HEK293 (cell line): Measurements from ENCODE around the gene SLC35C1.

Experiments used
- EGR2 ChIP-seq: fragments of 450-650 bp; formaldehyde crosslinking; IDR thresholded peaks from 2 replicates; pipeline ENCODE4 v1.5.1; 2016; ENCODE audit warnings: low read depth, missing biosample characterization, missing genetic modification characterization
- KLF10 ChIP-seq: fragments of 450-650 bp; IDR thresholded peaks from 2 replicates; pipeline ENCODE4 v1.5.1; 2018; ENCODE audit warnings: missing biosample characterization, mild to moderate bottlenecking, missing genetic modification characterization
- OVOL3 ChIP-seq: fragments of 450-650 bp; formaldehyde crosslinking; IDR thresholded peaks from 2 replicates; pipeline ENCODE4 v1.5.1; 2016; ENCODE audit warnings: missing biosample characterization, missing genetic modification characterization
- PRDM10 ChIP-seq: fragments of 450-650 bp; formaldehyde crosslinking; IDR thresholded peaks from 2 replicates; pipeline ENCODE4 v1.5.1; 2016; ENCODE audit warnings: missing biosample characterization, missing genetic modification characterization
- RBAK ChIP-seq: fragments of 450-650 bp; formaldehyde crosslinking; IDR thresholded peaks from 2 replicates; pipeline ENCODE4 v1.5.1; 2016; ENCODE audit warnings: missing biosample characterization, missing genetic modification characterization
- SP2 ChIP-seq: fragments of 450-650 bp; formaldehyde crosslinking; IDR thresholded peaks from 2 replicates; pipeline ENCODE4 v1.5.1; 2016; ENCODE audit warnings: missing biosample characterization, missing genetic modification characterization
- SP3 ChIP-seq: fragments of 450-650 bp; formaldehyde crosslinking; IDR thresholded peaks from 2 replicates; pipeline ENCODE4 v1.5.1; 2016; ENCODE audit warnings: missing biosample characterization, missing genetic modification characterization
- TRIM28 ChIP-seq: IDR thresholded peaks from 2 replicates; pipeline ENCODE4 v1.6.1; 2011; ENCODE audit warnings: low read length, control low read depth, borderline replicate concordance
- YY1 ChIP-seq: fragments of 450-650 bp; formaldehyde crosslinking; IDR thresholded peaks from 2 replicates; pipeline ENCODE4 v1.5.1; 2018; ENCODE audit warnings: missing biosample characterization, missing genetic modification characterization
- ZBTB48 ChIP-seq: fragments of 450-650 bp; formaldehyde crosslinking; IDR thresholded peaks from 2 replicates; pipeline ENCODE4 v1.5.1; 2016; ENCODE audit warnings: missing biosample characterization, missing genetic modification characterization
- ZFHX2 ChIP-seq: fragments of 450-650 bp; formaldehyde crosslinking; conservative IDR thresholded peaks from 2 replicates; pipeline ENCODE4 v1.5.1; 2016; ENCODE audit warnings: missing biosample characterization, missing genetic modification characterization
- ZNF112 ChIP-seq: fragments of 450-650 bp; formaldehyde crosslinking; IDR thresholded peaks from 2 replicates; pipeline ENCODE4 v1.5.0; 2017; ENCODE audit warnings: missing biosample characterization, missing genetic modification characterization
- ZNF223 ChIP-seq: fragments of 450-650 bp; formaldehyde crosslinking; IDR thresholded peaks from 2 replicates; pipeline ENCODE4 v1.5.1; 2016; ENCODE audit warnings: missing biosample characterization, missing genetic modification characterization
- ZNF292 ChIP-seq: fragments of 450-650 bp; formaldehyde crosslinking; IDR thresholded peaks from 2 replicates; pipeline ENCODE4 v1.5.1; 2016; ENCODE audit warnings: low read depth, missing biosample characterization, missing genetic modification characterization, borderline replicate concordance
- ZNF311 ChIP-seq: fragments of 450-650 bp; formaldehyde crosslinking; IDR thresholded peaks from 2 replicates; pipeline ENCODE4 v1.5.1; 2017; ENCODE audit warnings: missing biosample characterization, missing genetic modification characterization, borderline replicate concordance
- ZNF350 ChIP-seq: fragments of 450-650 bp; formaldehyde crosslinking; IDR thresholded peaks from 2 replicates; pipeline ENCODE4 v1.5.0; 2017; ENCODE audit warnings: missing biosample characterization, mild to moderate bottlenecking, missing genetic modification characterization
- ZNF394 ChIP-seq: fragments of 450-650 bp; formaldehyde crosslinking; IDR thresholded peaks from 2 replicates; pipeline ENCODE4 v1.5.1; 2016; ENCODE audit warnings: missing biosample characterization, missing genetic modification characterization, mild to moderate bottlenecking, moderate library complexity, borderline replicate concordance
- ZNF404 ChIP-seq: fragments of 450-650 bp; formaldehyde crosslinking; IDR thresholded peaks from 2 replicates; pipeline ENCODE4 v1.5.1; 2017; ENCODE audit warnings: missing biosample characterization, missing genetic modification characterization
- ZNF529 ChIP-seq: fragments of 450-650 bp; formaldehyde crosslinking; IDR thresholded peaks from 2 replicates; pipeline ENCODE4 v1.5.1; 2017; ENCODE audit warnings: missing genetic modification characterization, missing biosample characterization; ENCODE audit not compliant: insufficient replicate concordance
- ZNF596 ChIP-seq: fragments of 450-650 bp; IDR thresholded peaks from 2 replicates; pipeline ENCODE4 v1.5.0; 2018; ENCODE audit warnings: missing biosample characterization, mild to moderate bottlenecking, missing genetic modification characterization, moderate library complexity
- ZNF621 ChIP-seq: fragments of 450-650 bp; formaldehyde crosslinking; IDR thresholded peaks from 2 replicates; pipeline ENCODE4 v1.5.1; 2017; ENCODE audit warnings: missing biosample characterization, missing genetic modification characterization
- ZNF626 ChIP-seq: fragments of 450-650 bp; sonication (Bioruptor Pico); formaldehyde crosslinking; IDR thresholded peaks from 2 replicates; pipeline ENCODE4 v1.5.1; 2018; ENCODE audit warnings: missing biosample characterization, missing genetic modification characterization, inconsistent platforms
- ZNF76 ChIP-seq: fragments of 450-650 bp; formaldehyde crosslinking; IDR thresholded peaks from 2 replicates; pipeline ENCODE4; 2016; ENCODE audit warnings: low read depth, missing biosample characterization, missing genetic modification characterization, borderline replicate concordance
- ZNF776 ChIP-seq: fragments of 450-650 bp; formaldehyde crosslinking; IDR thresholded peaks from 2 replicates; pipeline ENCODE4 v1.5.0; 2017; ENCODE audit warnings: missing biosample characterization, missing genetic modification characterization, borderline replicate concordance
- TF ChIP-seq, protein P1 (sequence below): fragments of 450-650 bp; formaldehyde crosslinking; IDR thresholded peaks from 2 replicates; pipeline ENCODE4 v1.5.1; 2016; ENCODE audit warnings: missing biosample characterization, missing genetic modification characterization
- TF ChIP-seq, protein P2 (sequence below): fragments of 450-650 bp; formaldehyde crosslinking; IDR thresholded peaks from 2 replicates; pipeline ENCODE4 v1.5.1; 2017; ENCODE audit warnings: missing biosample characterization, missing genetic modification characterization
- TF ChIP-seq, protein P3 (sequence below): fragments of 450-650 bp; formaldehyde crosslinking; optimal IDR thresholded peaks from 2 replicates; pipeline ENCODE3; 2016; ENCODE audit warnings: missing biosample characterization, mild to moderate bottlenecking, missing genetic modification characterization
- TF ChIP-seq, protein P4 (sequence below): fragments of 450-650 bp; formaldehyde crosslinking; IDR thresholded peaks from 2 replicates; pipeline ENCODE4 v1.5.1; 2016; ENCODE audit warnings: missing biosample characterization, missing genetic modification characterization
- TF ChIP-seq, protein P5 (sequence below): fragments of 450-650 bp; formaldehyde crosslinking; IDR thresholded peaks from 2 replicates; pipeline ENCODE4 v1.5.1; 2016; ENCODE audit warnings: missing biosample characterization, missing genetic modification characterization

Gene SLC35C1

DNA sequence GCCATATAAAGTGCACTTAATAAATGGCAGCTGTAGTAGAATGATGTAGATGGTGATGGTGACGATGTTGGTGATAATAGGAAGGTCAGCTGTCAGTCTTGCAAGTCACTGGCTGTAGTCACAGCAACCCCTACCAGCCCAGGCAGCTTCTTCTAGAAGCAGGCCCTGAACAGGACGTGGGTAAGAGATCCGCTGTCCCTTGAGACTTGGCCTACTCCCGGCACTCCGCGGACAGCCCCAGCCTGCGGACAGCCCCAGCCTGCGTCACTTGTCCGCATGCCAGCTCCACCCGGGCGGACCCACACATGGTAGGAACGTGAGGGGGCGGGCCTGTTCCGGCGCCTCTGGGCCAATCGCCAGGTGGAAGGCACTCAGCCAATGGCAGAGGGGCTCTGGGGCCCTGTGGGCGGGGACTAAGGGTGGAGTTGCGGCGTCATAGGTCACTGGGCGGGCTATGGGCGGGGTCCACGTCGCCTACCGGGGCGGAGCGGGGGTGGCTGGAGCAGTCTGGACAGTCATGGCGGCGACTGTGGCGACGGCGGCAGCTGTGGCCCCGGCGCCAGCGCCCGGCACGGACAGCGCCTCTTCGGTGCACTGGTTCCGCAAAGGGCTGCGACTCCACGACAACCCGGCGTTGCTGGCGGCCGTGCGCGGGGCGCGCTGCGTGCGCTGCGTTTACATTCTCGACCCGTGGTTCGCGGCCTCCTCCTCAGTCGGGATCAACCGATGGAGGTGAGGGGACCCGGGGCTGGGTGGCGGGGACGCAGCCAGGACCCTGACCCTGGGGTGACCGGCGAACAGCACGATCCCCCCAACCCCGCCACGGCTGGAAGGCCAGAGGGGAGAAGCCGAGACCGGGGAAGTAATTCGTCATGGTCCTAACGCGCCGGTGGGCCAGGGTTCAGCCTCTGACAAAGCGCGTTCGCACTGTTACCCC is 42.3 kb downstream of the SLC35C1 start, which contains the start of gene CRY2 (continued):
- TF ChIP-seq PRDM10 (tag by site-specific recombination) (peak; percentile 88), ZFHX2 (tag by site-specific recombination) (peak; percentile 64), ZBTB48 (tag by site-specific recombination) (peak; percentile 28; the same call in 1 of the 2 replicates), ZNF776 (no peak), SP2 (peak; percentile 97), EGR2 (tag by site-specific recombination) (peak; percentile 59), ZNF529 (tag by site-specific recombination) (no peak), ZNF223 (tag by site-specific recombination) (no peak), ZNF311 (tag by site-specific recombination) (no peak), ZNF292 (tag by site-specific recombination) (no peak), ZNF621 (tag by site-specific recombination) (no peak), ZNF404 (tag by site-specific recombination) (no peak), ZNF626 (tag by site-specific recombination) (no peak), ZNF112 (no peak), OVOL3 (tag by site-specific recombination) (no peak), ZNF596 (no peak), RBAK (tag by site-specific recombination) (no peak), YY1 (peak; percentile 80; the same call in 1 of the 2 replicates), TRIM28 (no peak), ZNF394 (no peak), KLF10 (tag by site-specific recombination) (peak; percentile 84), ZNF350 (tag by site-specific recombination) (no peak), SP3 (tag by site-specific recombination) (peak; percentile 98), ZNF76 (tag by site-specific recombination) (peak; percentile 34; the same call in 1 of the 2 replicates)
- TF ChIP-seq, protein P1, sequence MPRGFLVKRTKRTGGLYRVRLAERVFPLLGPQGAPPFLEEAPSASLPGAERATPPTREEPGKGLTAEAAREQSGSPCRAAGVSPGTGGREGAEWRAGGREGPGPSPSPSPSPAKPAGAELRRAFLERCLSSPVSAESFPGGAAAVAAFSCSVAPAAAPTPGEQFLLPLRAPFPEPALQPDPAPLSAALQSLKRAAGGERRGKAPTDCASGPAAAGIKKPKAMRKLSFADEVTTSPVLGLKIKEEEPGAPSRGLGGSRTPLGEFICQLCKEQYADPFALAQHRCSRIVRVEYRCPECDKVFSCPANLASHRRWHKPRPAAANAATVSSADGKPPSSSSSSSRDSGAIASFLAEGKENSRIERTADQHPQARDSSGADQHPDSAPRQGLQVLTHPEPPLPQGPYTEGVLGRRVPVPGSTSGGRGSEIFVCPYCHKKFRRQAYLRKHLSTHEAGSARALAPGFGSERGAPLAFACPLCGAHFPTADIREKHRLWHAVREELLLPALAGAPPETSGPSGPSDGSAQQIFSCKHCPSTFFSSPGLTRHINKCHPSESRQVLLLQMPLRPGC (tag by site-specific recombination) = no peak
- TF ChIP-seq, protein P2, sequence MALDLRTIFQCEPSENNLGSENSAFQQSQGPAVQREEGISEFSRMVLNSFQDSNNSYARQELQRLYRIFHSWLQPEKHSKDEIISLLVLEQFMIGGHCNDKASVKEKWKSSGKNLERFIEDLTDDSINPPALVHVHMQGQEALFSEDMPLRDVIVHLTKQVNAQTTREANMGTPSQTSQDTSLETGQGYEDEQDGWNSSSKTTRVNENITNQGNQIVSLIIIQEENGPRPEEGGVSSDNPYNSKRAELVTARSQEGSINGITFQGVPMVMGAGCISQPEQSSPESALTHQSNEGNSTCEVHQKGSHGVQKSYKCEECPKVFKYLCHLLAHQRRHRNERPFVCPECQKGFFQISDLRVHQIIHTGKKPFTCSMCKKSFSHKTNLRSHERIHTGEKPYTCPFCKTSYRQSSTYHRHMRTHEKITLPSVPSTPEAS (tag by site-specific recombination) = no peak
- TF ChIP-seq, protein P3, sequence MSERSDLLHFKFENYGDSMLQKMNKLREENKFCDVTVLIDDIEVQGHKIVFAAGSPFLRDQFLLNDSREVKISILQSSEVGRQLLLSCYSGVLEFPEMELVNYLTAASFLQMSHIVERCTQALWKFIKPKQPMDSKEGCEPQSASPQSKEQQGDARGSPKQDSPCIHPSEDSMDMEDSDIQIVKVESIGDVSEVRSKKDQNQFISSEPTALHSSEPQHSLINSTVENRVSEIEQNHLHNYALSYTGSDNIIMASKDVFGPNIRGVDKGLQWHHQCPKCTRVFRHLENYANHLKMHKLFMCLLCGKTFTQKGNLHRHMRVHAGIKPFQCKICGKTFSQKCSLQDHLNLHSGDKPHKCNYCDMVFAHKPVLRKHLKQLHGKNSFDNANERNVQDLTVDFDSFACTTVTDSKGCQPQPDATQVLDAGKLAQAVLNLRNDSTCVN (tag by site-specific recombination) = peak; percentile 49
- TF ChIP-seq, protein P4, sequence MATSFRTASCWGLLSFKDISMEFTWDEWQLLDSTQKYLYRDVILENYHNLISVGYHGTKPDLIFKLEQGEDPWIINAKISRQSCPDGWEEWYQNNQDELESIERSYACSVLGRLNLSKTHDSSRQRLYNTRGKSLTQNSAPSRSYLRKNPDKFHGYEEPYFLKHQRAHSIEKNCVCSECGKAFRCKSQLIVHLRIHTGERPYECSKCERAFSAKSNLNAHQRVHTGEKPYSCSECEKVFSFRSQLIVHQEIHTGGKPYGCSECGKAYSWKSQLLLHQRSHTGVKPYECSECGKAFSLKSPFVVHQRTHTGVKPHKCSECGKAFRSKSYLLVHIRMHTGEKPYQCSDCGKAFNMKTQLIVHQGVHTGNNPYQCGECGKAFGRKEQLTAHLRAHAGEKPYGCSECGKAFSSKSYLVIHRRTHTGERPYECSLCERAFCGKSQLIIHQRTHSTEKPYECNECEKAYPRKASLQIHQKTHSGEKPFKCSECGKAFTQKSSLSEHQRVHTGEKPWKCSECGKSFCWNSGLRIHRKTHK (tag by site-specific recombination) = no peak
- TF ChIP-seq, protein P5, sequence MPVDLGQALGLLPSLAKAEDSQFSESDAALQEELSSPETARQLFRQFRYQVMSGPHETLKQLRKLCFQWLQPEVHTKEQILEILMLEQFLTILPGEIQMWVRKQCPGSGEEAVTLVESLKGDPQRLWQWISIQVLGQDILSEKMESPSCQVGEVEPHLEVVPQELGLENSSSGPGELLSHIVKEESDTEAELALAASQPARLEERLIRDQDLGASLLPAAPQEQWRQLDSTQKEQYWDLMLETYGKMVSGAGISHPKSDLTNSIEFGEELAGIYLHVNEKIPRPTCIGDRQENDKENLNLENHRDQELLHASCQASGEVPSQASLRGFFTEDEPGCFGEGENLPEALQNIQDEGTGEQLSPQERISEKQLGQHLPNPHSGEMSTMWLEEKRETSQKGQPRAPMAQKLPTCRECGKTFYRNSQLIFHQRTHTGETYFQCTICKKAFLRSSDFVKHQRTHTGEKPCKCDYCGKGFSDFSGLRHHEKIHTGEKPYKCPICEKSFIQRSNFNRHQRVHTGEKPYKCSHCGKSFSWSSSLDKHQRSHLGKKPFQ (tag by site-specific recombination) = no peak
